ENCODE measurements around the gene SCPEP1. TPM values are rescaled to one million over a fixed set of nuclear protein-coding genes. Genes with fewer than 3 reads are reported as not detected.

SCPEP1 gene
- total and polyA plus RNA-seq, 4 donors: 34.8 to 49.5 (median 44.0) TPM

DNA sequence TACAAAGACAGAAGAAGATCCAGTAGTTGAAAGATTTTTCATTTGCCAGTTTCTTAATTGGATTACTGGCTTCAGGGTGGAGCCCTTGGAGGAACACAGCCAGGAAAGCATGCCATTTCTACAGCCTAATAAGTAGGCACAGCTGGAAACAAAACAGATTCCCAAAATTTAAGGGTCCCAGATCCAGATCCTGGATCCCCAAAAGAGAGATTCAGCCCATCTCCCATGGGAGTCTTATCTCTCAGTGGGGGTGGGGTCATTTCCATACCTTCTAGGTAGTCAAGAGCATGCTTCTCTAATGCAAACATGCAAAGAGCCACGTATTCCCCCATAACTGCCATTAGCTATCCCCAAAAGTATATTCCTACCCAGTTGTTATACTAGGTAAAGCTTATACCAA lies 49.9 kb downstream of the SCPEP1 start:
- H3K27me3 ChIP-seq (ENCODE audit: control insufficient read depth, insufficient read depth, low read length): no peaks in the 10 kb centered on the region
- no peak overlapping the region for H3K27ac ChIP-seq (ENCODE audit: low read depth, low read length)
- H3K4me3 ChIP-seq (ENCODE audit: low read depth, low read length): no peak overlapping the region
- peaks cover 2% of the 10 kb centered on the region for H3K4me1 ChIP-seq (ENCODE audit: control insufficient read depth, insufficient read depth, low read length)
- no peaks in the 10 kb centered on the region for H3K36me3 ChIP-seq (ENCODE audit: control insufficient read depth, insufficient read depth, low read length)
- peaks cover 7% of the 10 kb centered on the region for H3K9me3 ChIP-seq (ENCODE audit: control insufficient read depth, insufficient read depth, low read length)
- WGBS (ENCODE audit: insufficient coverage): no CpG with 5 or more reads among the region's 1 CpG
- DNase-seq (ENCODE audit: low read depth in 4 of 6, low spot score in 6 of 6): no peak

DNA sequence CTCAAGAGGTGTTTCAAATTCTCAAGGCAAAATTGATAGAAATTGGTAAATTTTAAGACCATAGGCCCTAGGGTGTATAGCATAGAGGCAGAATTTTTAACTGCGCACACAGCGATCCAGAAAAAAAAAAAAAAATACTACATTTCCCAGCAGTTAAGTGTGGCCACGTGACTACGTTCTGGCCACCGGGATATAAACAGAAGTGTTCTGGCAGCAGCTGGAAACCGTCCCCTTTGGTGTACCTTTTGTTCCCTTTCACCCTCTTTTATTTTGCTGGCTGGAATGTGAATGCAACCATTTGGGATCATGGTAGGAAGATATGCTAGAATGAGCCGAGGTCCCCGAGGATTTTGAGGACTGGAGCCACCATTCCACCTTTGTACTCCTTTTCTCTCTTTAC lies 54.4 kb downstream of the SCPEP1 start:
- Histone ChIP-seq H3K4me3 (ENCODE audit: low read depth, low read length) (no peak overlapping the region), H3K4me1 (ENCODE audit: control insufficient read depth, insufficient read depth, low read length) (peaks cover 8% of the 10 kb centered on the region), H3K27ac (ENCODE audit: low read depth, low read length) (no peak overlapping the region), H3K9me3 (ENCODE audit: control insufficient read depth, insufficient read depth, low read length) (peaks cover 3% of the 10 kb centered on the region), H3K27me3 (ENCODE audit: control insufficient read depth, insufficient read depth, low read length) (no peaks in the 10 kb centered on the region), H3K36me3 (ENCODE audit: control insufficient read depth, insufficient read depth, low read length) (no peaks in the 10 kb centered on the region)
- DNase-seq (ENCODE audit: low read depth in 4 of 6, low spot score in 6 of 6): no peak
- WGBS (ENCODE audit: insufficient coverage): 46% methylated on average over 4 of the region's 8 CpGs

DNA sequence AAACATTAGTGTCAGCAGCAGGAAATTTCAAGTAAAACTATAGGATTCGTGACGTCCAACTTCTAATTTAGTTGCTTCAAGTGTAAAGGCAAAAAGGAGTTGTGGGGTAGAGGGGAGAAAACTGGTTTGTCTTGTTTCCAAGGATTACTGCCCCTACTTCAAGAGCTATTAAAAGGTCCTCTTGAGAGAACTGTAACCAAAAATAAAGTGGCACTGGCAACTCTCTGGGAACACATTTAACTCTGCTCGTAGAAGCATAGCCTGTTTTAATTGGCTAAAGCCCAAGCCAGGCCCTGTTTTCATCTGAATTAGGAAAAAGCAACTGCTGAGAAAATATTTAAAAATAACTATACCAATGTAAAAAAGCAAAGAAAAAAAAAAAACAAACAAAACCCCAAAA lies 55.4 kb downstream of the SCPEP1 start:
- Histone ChIP-seq H3K27ac (ENCODE audit: low read depth, low read length) (peak overlapping the region; percentile 4), H3K4me3 (ENCODE audit: low read depth, low read length) (no peak overlapping the region), H3K36me3 (ENCODE audit: control insufficient read depth, insufficient read depth, low read length) (no peaks in the 10 kb centered on the region), H3K9me3 (ENCODE audit: control insufficient read depth, insufficient read depth, low read length) (no peaks in the 10 kb centered on the region), H3K4me1 (ENCODE audit: control insufficient read depth, insufficient read depth, low read length) (peaks cover 8% of the 10 kb centered on the region), H3K27me3 (ENCODE audit: control insufficient read depth, insufficient read depth, low read length) (no peaks in the 10 kb centered on the region)
- WGBS (ENCODE audit: insufficient coverage): 0% methylated on average over 1 of the region's 3 CpGs
- peak in 2 of 6 donors; percentile 36 to 58 for DNase-seq (ENCODE audit: low read depth in 4 of 6, low spot score in 6 of 6)

DNA sequence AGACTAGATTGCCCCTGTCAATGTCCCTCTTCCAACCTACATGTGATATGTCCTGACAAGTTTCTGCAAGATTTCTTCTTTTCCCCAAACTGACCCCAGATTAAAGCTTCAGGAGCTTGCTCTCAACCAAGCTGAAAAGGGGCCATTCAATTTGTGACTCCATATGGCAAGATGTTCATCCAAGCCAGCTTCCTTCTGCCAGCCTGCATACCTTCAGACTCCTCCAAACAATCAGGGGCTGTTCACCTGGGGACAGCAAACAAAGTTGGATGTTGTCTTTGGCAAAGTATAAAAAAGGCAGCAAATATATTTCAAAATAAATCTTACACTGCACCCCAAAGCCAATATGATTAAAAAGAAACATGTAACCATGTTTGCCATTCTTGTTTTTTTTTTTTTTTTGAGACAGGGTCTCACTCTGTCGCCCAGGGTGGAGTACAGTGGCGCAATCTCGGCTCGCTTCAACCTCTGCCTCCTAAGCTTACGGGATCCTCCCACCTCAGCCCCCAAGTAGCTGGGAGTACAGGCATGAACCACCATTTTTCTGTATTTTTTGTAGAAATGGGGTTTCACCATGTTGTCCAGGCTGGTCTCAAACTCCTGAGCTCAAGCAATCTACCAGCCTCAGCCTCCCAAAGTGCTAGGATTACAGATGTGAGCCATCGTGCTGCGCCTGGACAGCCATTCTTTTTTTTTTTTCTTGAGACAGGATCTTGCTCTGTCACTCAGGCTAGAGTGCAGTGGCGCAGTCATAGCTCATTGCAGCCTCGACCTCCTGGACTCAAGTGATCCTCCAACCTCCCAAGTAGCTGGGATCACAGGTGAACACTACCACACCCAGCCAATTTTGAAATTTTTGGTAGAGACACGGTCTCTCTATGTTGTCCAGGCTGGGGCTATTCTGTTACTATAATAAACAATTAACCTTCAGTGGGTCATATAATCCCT lies 57.1 kb downstream of the SCPEP1 start:
- H3K36me3 ChIP-seq (ENCODE audit: control insufficient read depth, insufficient read depth, low read length): no peaks in the 10 kb centered on the region
- no peak overlapping the region for H3K4me3 ChIP-seq (ENCODE audit: low read depth, low read length)
- peaks cover 8% of the 10 kb centered on the region for H3K4me1 ChIP-seq (ENCODE audit: control insufficient read depth, insufficient read depth, low read length)
- 96% methylated on average over 3 of the region's 10 CpGs for WGBS (ENCODE audit: insufficient coverage)
- H3K27me3 ChIP-seq (ENCODE audit: control insufficient read depth, insufficient read depth, low read length): no peaks in the 10 kb centered on the region
- no peaks in the 10 kb centered on the region for H3K9me3 ChIP-seq (ENCODE audit: control insufficient read depth, insufficient read depth, low read length)
- no peak for DNase-seq (ENCODE audit: low read depth in 4 of 6, low spot score in 6 of 6)
- H3K27ac ChIP-seq (ENCODE audit: low read depth, low read length): no peak overlapping the region

DNA sequence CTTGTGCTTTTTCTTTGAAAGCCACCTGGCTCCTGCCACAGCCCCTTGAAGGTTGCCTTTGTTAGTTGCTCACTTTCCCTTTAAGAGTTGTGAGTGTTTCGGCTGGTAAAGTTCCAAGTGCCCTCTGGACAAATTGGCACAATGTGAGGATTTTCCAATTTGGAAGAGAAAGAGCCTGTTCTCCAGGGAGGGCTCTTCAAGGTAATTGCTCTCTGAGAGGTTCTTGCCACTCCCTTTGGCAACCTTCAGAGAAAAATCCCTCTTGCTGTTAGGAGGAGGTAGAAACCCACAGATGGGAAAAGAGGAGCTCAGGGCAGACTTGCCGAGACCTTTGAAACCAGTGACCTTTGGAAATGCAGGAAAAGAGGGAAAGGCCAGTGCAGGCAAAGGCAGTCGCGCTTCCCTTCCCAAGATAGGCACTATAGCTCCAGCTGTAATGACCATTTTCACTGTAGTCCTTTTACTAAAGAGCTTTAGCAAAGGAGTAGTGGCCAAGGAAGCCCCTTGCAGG lies 58.1 kb downstream of the SCPEP1 start:
- H3K4me3 ChIP-seq (ENCODE audit: low read depth, low read length): no peak overlapping the region
- H3K9me3 ChIP-seq (ENCODE audit: control insufficient read depth, insufficient read depth, low read length): no peaks in the 10 kb centered on the region
- WGBS (ENCODE audit: insufficient coverage): 69% methylated on average over 4 of the region's 4 CpGs
- H3K36me3 ChIP-seq (ENCODE audit: control insufficient read depth, insufficient read depth, low read length): no peaks in the 10 kb centered on the region
- no peaks in the 10 kb centered on the region for H3K27me3 ChIP-seq (ENCODE audit: control insufficient read depth, insufficient read depth, low read length)
- DNase-seq (ENCODE audit: low read depth in 4 of 6, low spot score in 6 of 6): peak in 2 of 6 donors; percentile 60 to 64
- H3K4me1 ChIP-seq (ENCODE audit: control insufficient read depth, insufficient read depth, low read length): peaks cover 8% of the 10 kb centered on the region
- H3K27ac ChIP-seq (ENCODE audit: low read depth, low read length): no peak overlapping the region

DNA sequence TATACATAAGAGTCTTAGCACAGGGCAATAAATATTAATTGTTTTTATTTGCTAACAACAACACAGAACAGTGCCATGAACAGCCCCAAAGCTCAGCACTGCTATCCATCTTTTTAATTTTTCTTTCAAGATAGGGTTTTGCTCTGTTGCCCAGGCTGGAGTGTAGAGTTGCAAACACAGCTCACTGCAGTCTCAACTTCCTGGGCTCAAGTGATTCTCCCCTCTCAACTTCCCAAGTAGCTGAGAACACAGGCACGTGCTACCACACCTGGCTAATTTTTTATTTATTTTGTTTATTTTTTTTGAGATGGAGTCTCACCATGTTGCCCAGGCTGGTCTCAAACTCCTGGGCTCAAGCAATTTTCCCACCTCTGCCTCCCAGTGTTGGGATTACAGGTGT lies 59.5 kb downstream of the SCPEP1 start:
- Histone ChIP-seq H3K9me3 (ENCODE audit: control insufficient read depth, insufficient read depth, low read length) (no peaks in the 10 kb centered on the region), H3K27me3 (ENCODE audit: control insufficient read depth, insufficient read depth, low read length) (no peaks in the 10 kb centered on the region), H3K4me3 (ENCODE audit: low read depth, low read length) (no peak overlapping the region), H3K4me1 (ENCODE audit: control insufficient read depth, insufficient read depth, low read length) (peaks cover 8% of the 10 kb centered on the region), H3K36me3 (ENCODE audit: control insufficient read depth, insufficient read depth, low read length) (no peaks in the 10 kb centered on the region), H3K27ac (ENCODE audit: low read depth, low read length) (no peak overlapping the region)
- DNase-seq (ENCODE audit: low read depth in 4 of 6, low spot score in 6 of 6): no peak
- no CpG with 5 or more reads among the region's 1 CpG for WGBS (ENCODE audit: insufficient coverage)

DNA sequence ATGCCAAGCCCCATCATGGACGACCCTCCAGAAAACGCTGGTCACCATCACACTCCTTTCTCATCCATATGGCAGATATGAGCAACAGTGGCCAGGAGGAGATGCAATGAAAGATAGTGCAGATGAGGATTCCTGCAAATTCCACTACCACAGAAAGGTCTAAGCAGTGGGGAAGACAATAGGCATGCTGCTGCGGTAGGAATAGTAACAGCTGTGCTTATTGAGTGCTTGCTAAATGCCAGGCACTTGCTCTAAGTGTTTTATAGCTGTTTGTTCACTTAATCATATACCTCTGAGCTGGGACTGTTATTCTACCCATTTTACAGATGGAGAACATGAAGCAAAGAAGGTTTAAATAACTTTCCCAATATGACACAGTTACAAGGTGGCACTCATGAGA lies 60.6 kb downstream of the SCPEP1 start:
- WGBS (ENCODE audit: insufficient coverage): no CpG with 5 or more reads among the region's 3 CpGs
- DNase-seq (ENCODE audit: low read depth in 4 of 6, low spot score in 6 of 6): no peak
- H3K27ac ChIP-seq (ENCODE audit: low read depth, low read length): no peak overlapping the region
- H3K27me3 ChIP-seq (ENCODE audit: control insufficient read depth, insufficient read depth, low read length): peaks cover 3% of the 10 kb centered on the region
- H3K4me3 ChIP-seq (ENCODE audit: low read depth, low read length): no peak overlapping the region
- no peaks in the 10 kb centered on the region for H3K36me3 ChIP-seq (ENCODE audit: control insufficient read depth, insufficient read depth, low read length)
- peaks cover 4% of the 10 kb centered on the region for H3K4me1 ChIP-seq (ENCODE audit: control insufficient read depth, insufficient read depth, low read length)
- H3K9me3 ChIP-seq (ENCODE audit: control insufficient read depth, insufficient read depth, low read length): no peaks in the 10 kb centered on the region

DNA sequence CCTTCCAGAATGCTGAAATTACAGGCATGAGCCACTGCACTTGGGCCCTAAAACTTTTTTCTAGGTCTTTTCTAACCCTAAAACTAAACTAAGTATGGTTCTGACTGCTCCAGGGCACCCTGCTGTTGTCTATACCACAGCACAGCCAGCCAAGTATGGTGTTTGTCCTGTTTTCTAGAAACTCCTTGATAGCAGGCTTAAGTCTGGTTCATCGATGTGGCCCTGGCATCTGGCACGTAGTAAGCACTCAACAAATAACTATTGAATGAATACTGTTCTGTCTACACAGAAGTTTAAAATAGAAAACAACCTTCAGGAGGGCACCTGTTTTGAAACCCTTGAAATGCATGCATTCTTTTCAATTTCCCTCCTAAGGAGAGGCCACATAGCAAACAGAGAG lies 62.6 kb downstream of the SCPEP1 start:
- H3K9me3 ChIP-seq (ENCODE audit: control insufficient read depth, insufficient read depth, low read length): no peaks in the 10 kb centered on the region
- no CpG with 5 or more reads among the region's 2 CpGs for WGBS (ENCODE audit: insufficient coverage)
- H3K27me3 ChIP-seq (ENCODE audit: control insufficient read depth, insufficient read depth, low read length): peaks cover 16% of the 10 kb centered on the region
- peaks cover 7% of the 10 kb centered on the region for H3K4me1 ChIP-seq (ENCODE audit: control insufficient read depth, insufficient read depth, low read length)
- no peak overlapping the region for H3K4me3 ChIP-seq (ENCODE audit: low read depth, low read length)
- no peak for DNase-seq (ENCODE audit: low read depth in 4 of 6, low spot score in 6 of 6)
- H3K36me3 ChIP-seq (ENCODE audit: control insufficient read depth, insufficient read depth, low read length): no peaks in the 10 kb centered on the region
- H3K27ac ChIP-seq (ENCODE audit: low read depth, low read length): no peak overlapping the region

DNA sequence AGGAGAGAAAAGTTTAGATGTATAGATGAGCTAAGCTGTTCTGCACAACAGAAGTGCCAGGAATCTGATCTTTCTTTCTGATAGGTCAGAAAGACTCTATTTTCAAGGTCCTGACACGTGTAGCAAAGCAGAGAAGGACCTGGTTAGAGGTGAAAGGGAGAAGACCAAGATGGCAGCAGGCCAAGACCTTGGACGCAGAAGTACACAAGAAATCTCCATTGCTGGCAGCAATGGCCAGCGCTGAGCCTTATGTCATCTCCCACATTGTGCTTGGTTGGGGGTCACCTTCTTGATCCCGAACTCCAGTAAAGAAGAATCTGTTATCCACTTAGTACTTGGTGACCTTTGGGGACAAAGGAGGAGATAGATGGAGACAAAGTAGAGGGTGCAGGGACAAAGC lies 65.3 kb downstream of the SCPEP1 start:
- Histone ChIP-seq H3K27me3 (ENCODE audit: control insufficient read depth, insufficient read depth, low read length) (peaks cover 30% of the 10 kb centered on the region), H3K9me3 (ENCODE audit: control insufficient read depth, insufficient read depth, low read length) (no peaks in the 10 kb centered on the region), H3K4me1 (ENCODE audit: control insufficient read depth, insufficient read depth, low read length) (peaks cover 12% of the 10 kb centered on the region), H3K4me3 (ENCODE audit: low read depth, low read length) (no peak overlapping the region), H3K36me3 (ENCODE audit: control insufficient read depth, insufficient read depth, low read length) (no peaks in the 10 kb centered on the region), H3K27ac (ENCODE audit: low read depth, low read length) (no peak overlapping the region)
- WGBS (ENCODE audit: insufficient coverage): 82% methylated on average over 4 of the region's 4 CpGs
- DNase-seq (ENCODE audit: low read depth in 4 of 6, low spot score in 6 of 6): no peak
